ENCODE data around the gene PLA2G3. TPM values are rescaled to one million over a fixed set of nuclear protein-coding genes. Genes with fewer than 3 reads are reported as not detected.

PLA2G3 gene
- total and polyA plus RNA-seq, 2 of the 13 experiments (the other 11 are each of a cell fraction or from before 2014, with no cell fraction given), result 0.12 to 0.42 TPM

DNA sequence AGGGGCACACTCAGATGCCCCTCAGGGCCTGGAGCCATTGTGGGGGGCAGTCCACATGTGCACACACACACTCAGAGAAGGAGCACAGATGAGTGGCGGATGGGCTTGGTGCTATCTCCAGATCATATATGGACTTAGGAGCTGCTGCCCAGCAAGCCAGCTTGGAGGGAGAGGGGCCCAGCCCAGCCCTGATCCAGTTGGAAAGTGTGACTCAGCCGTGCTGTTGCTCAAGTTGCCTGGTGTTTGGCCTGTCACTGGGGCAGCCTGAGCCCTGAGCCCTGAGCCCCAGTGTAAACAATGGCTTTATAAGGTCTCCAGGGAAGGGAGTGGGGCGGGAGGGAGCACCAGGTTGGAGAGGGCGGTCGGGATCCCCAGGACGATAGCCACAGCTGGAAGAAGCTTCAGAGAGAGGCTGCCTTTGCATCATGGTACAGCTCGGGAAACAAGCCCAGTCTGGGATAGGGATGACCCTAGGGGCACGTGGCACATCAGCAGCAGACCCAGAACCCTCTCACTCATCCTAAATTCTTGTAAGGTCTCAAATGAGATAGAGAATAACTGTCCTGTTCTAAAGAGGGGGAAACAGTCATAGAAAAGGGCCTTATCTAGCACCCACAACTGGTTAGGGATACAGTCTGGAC, 37.7 kb downstream of the PLA2G3 start:
- intact Hi-C loops (cut with micrococcal nuclease; ENCODE audit: unreplicated experiment), result no loop called here
- Histone ChIP-seq H3K4me1 (ENCODE audit: insufficient read depth, low read length) (peaks cover 31% of the 10 kb centered on the region), H3K27me3 (ENCODE audit: control insufficient read depth in 1 of 2, insufficient read depth in 2 of 2, low read length in 2 of 2) (no peaks in the 10 kb centered on the region), H3K79me2 (ENCODE audit: insufficient read depth, low read length) (no peaks in the 10 kb centered on the region), H3K9me3 (ENCODE audit: low read length) (no peaks in the 10 kb centered on the region), H3K9ac (ENCODE audit: insufficient read depth, low read depth, low read length) (peak overlapping the region; percentile 26; the same call in 1 of the 2 replicates), H3K4me3 (replicated peaks in 1 of 3; ENCODE audit: insufficient read depth in 1 of 3, low read depth in 2 of 3, low read length in 3 of 3) (no peak overlapping the region; a peak in 1 of 6 replicates), H4K20me1 (ENCODE audit: insufficient read depth, low read length) (no peaks in the 10 kb centered on the region), H2AFZ (ENCODE audit: low read length) (no peak overlapping the region), H3K36me3 (replicated peaks in 1 of 2; ENCODE audit: control insufficient read depth in 1 of 2, insufficient read depth in 2 of 2, low read length in 2 of 2) (peaks cover 5 to 19% of the 10 kb centered on the region in 2 experiments; a peak in 4 of 5 replicates), H3K27ac (ENCODE audit: extremely low read length, insufficient read depth, low read length) (peak overlapping the region; percentile 43), H3K4me2 (ENCODE audit: low read depth, low read length) (peak overlapping the region; percentile 25; the same call in 1 of the 2 replicates)
- FAIRE-seq, result peak; percentile 57
- in situ Hi-C loops (cut with HindIII; ENCODE audit: extremely low pct_ligation_motif_present, low pct_unique_long_range_greater_than_20kb), result loop anchor here (5.0 kb wide), 1 partner anchor 40 kb away; the partner anchor contains the start of gene PLA2G3
- ATAC-seq, result peak; percentile 87
- peak; percentile 84 for DNase-seq (ENCODE audit: low spot score)
- POLR2A ChIA-PET, result interaction anchor here (0.9 to 2.1 kb wide), 7 partner anchors 20 to 134 kb away, joined by 3 to 8 read pairs (median 4); partner anchors contain the start of genes MORC2, RNF185, SMTN and TUG1
- no TSS peak for BruUV-seq (replicated peaks)
- 34% methylated on average over 5 of the region's 8 CpGs for WGBS (ENCODE audit: low lambda C conversion rate)
- CTCF ChIA-PET (ENCODE audit: low intra/inter-chr PET ratio, low total read pairs), result no interaction called here
- TF ChIP-seq THYN1 (CRISPR knock-in tag; IDR thresholded peaks at IDR 0.05; ENCODE audit: borderline replicate concordance, low read depth), result no peak
- TF ChIP-seq FOXK1 (CRISPR knock-in tag; IDR thresholded peaks at IDR 0.05; ENCODE audit: borderline replicate concordance, low read depth), result peak; percentile 56; the same call in 1 of the 2 replicates
- TF ChIP-seq HNRNPLL (IDR thresholded peaks at IDR 0.05; ENCODE audit: low read depth, low read length, poor library complexity, severe bottlenecking), result no peak
- TF ChIP-seq ZMYM3 (CRISPR knock-in tag; IDR thresholded peaks at IDR 0.05), result no peak
- no peak for TF ChIP-seq SRSF4 (IDR thresholded peaks at IDR 0.05; ENCODE audit: low read depth, low read length, poor library complexity, severe bottlenecking)
- peak; percentile 51; the same call in 1 of the 2 replicates for TF ChIP-seq SALL1 (CRISPR knock-in tag; IDR thresholded peaks at IDR 0.05)
- TF ChIP-seq, protein P1, sequence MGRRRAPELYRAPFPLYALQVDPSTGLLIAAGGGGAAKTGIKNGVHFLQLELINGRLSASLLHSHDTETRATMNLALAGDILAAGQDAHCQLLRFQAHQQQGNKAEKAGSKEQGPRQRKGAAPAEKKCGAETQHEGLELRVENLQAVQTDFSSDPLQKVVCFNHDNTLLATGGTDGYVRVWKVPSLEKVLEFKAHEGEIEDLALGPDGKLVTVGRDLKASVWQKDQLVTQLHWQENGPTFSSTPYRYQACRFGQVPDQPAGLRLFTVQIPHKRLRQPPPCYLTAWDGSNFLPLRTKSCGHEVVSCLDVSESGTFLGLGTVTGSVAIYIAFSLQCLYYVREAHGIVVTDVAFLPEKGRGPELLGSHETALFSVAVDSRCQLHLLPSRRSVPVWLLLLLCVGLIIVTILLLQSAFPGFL (CRISPR knock-in tag; IDR thresholded peaks at IDR 0.05), result no peak
- TF ChIP-seq JUN (CRISPR knock-in tag; IDR thresholded peaks at IDR 0.05), result 0 out of 2 replicates have a peak, but pooled peaks have one; percentile 54
- TF ChIP-seq ZNF749 (CRISPR knock-in tag; IDR thresholded peaks at IDR 0.05; ENCODE audit: borderline replicate concordance), result no peak
- no peak for TF ChIP-seq KDM4B (CRISPR knock-in tag; IDR thresholded peaks at IDR 0.05)
- TF ChIP-seq, protein P2, sequence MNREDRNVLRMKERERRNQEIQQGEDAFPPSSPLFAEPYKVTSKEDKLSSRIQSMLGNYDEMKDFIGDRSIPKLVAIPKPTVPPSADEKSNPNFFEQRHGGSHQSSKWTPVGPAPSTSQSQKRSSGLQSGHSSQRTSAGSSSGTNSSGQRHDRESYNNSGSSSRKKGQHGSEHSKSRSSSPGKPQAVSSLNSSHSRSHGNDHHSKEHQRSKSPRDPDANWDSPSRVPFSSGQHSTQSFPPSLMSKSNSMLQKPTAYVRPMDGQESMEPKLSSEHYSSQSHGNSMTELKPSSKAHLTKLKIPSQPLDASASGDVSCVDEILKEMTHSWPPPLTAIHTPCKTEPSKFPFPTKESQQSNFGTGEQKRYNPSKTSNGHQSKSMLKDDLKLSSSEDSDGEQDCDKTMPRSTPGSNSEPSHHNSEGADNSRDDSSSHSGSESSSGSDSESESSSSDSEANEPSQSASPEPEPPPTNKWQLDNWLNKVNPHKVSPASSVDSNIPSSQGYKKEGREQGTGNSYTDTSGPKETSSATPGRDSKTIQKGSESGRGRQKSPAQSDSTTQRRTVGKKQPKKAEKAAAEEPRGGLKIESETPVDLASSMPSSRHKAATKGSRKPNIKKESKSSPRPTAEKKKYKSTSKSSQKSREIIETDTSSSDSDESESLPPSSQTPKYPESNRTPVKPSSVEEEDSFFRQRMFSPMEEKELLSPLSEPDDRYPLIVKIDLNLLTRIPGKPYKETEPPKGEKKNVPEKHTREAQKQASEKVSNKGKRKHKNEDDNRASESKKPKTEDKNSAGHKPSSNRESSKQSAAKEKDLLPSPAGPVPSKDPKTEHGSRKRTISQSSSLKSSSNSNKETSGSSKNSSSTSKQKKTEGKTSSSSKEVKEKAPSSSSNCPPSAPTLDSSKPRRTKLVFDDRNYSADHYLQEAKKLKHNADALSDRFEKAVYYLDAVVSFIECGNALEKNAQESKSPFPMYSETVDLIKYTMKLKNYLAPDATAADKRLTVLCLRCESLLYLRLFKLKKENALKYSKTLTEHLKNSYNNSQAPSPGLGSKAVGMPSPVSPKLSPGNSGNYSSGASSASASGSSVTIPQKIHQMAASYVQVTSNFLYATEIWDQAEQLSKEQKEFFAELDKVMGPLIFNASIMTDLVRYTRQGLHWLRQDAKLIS (CRISPR knock-in tag; IDR thresholded peaks at IDR 0.05), result no peak
- TF ChIP-seq, protein P3, sequence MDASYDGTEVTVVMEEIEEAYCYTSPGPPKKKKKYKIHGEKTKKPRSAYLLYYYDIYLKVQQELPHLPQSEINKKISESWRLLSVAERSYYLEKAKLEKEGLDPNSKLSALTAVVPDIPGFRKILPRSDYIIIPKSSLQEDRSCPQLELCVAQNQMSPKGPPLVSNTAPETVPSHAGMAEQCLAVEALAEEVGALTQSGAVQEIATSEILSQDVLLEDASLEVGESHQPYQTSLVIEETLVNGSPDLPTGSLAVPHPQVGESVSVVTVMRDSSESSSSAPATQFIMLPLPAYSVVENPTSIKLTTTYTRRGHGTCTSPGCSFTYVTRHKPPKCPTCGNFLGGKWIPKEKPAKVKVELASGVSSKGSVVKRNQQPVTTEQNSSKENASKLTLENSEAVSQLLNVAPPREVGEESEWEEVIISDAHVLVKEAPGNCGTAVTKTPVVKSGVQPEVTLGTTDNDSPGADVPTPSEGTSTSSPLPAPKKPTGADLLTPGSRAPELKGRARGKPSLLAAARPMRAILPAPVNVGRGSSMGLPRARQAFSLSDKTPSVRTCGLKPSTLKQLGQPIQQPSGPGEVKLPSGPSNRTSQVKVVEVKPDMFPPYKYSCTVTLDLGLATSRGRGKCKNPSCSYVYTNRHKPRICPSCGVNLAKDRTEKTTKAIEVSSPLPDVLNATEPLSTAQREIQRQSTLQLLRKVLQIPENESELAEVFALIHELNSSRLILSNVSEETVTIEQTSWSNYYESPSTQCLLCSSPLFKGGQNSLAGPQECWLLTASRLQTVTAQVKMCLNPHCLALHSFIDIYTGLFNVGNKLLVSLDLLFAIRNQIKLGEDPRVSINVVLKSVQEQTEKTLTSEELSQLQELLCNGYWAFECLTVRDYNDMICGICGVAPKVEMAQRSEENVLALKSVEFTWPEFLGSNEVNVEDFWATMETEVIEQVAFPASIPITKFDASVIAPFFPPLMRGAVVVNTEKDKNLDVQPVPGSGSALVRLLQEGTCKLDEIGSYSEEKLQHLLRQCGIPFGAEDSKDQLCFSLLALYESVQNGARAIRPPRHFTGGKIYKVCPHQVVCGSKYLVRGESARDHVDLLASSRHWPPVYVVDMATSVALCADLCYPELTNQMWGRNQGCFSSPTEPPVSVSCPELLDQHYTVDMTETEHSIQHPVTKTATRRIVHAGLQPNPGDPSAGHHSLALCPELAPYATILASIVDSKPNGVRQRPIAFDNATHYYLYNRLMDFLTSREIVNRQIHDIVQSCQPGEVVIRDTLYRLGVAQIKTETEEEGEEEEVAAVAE (CRISPR knock-in tag; IDR thresholded peaks at IDR 0.05; ENCODE audit: borderline replicate concordance), result no peak
- TF ChIP-seq EEA1 (CRISPR knock-in tag; IDR thresholded peaks at IDR 0.05; ENCODE audit: borderline replicate concordance), result no peak
- TF ChIP-seq CBX1 (IDR thresholded peaks at IDR 0.05; ENCODE audit: low read depth), result no peak
